Subcutaneous abdominal adipose tissue (tissue), 5 donors: ENCODE results near the gene SIRT2.
"Not testable (repeated sequence)": the region's sequence is repeated elsewhere in the genome, so short reads cannot be mapped to it uniquely, and the experiment has no call there.

Source experiments
- H3K27ac ChIP-seq: one replicate; pipeline ENCODE4 v1.7.0; 2013; ENCODE audit warnings: low read depth, mild to moderate bottlenecking, inconsistent platforms, low read length, moderate library complexity
- H3K27me3 ChIP-seq, 5 donors: one replicate each; pipeline ENCODE4 v1.7.0; 2013; ENCODE audit warnings: low read length in 5 of 5, inconsistent platforms in 1 of 5; ENCODE audit not compliant: control insufficient read depth in 5 of 5, insufficient read depth in 4 of 5
- H3K36me3 ChIP-seq, 5 donors: one replicate each; pipeline ENCODE4 v1.7.0; 2013; ENCODE audit warnings: low read length in 5 of 5; ENCODE audit not compliant: control insufficient read depth in 5 of 5, insufficient read depth in 5 of 5
- H3K4me1 ChIP-seq, 5 donors: one replicate each; pipeline ENCODE4 v1.7.0; 2013; ENCODE audit warnings: low read length in 5 of 5, mild to moderate bottlenecking in 3 of 5, moderate library complexity in 1 of 5; ENCODE audit not compliant: control insufficient read depth in 5 of 5, insufficient read depth in 5 of 5
- H3K4me3 ChIP-seq, 5 donors: one replicate each; pipeline ENCODE4 v1.7.0; 2013; ENCODE audit warnings: low read length in 5 of 5, low read depth in 1 of 5
- H3K9ac ChIP-seq, 5 donors: one replicate each; pipeline ENCODE4 v1.7.0; 2013; ENCODE audit warnings: low read length in 5 of 5, mild to moderate bottlenecking in 4 of 5, moderate library complexity in 3 of 5
- H3K9me3 ChIP-seq, 5 donors: one replicate each; pipeline ENCODE4 v1.7.0; 2013; ENCODE audit warnings: low read length in 5 of 5; ENCODE audit not compliant: control insufficient read depth in 5 of 5
- donor health status: healthy.
- donor health status: healthy.
- donor health status: healthy.
- donor health status: healthy.
- donor health status: healthy.

The SIRT2 gene

DNA sequence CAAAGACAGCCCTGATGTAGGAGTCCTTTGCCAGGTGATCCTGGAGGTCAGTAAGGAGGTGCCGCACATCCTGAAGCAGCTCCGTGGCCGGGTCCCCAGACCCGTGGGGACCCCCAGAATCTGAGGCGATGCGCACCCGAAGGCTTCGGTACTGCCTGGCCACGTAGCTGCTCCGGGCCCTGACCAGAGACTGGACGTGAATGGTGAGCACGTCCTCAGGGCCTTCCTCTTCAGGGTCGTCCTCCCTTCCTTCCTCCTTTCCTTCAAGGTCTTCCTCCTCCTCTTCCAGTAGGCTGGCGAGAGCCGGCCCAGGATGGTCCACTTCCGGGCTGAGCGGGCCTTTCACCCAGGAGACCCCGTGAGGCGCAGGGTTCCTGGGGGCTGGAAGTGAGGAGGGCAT lies 28.8 kb downstream of the SIRT2 start:
- no peaks in the 10 kb centered on the region for H3K27me3 ChIP-seq
- H3K9ac ChIP-seq = no peak overlapping the region
- peaks cover 0 to 23% (median 15%) of the 10 kb centered on the region in 5 donors for H3K4me1 ChIP-seq
- no peaks in the 10 kb centered on the region for H3K9me3 ChIP-seq
- H3K4me3 ChIP-seq = peak overlapping the region in 1 of 5 donors; percentile 70
- no peak overlapping the region for H3K27ac ChIP-seq
- no peaks in the 10 kb centered on the region for H3K36me3 ChIP-seq

GRCh38 chr19:38869836-38870607 lies 29.4 kb downstream of the SIRT2 start:
- H3K9ac ChIP-seq = peak overlapping the region in 4 of 5 donors; percentile 67 to 80 (median 77)
- peaks cover 0 to 28% (median 19%) of the 10 kb centered on the region in 5 donors for H3K4me1 ChIP-seq
- H3K27me3 ChIP-seq = no peaks in the 10 kb centered on the region
- H3K4me3 ChIP-seq = peak overlapping the region; percentile 70 to 79 (median 72)
- no peak overlapping the region for H3K27ac ChIP-seq
- no peaks in the 10 kb centered on the region for H3K36me3 ChIP-seq
- no peaks in the 10 kb centered on the region for H3K9me3 ChIP-seq

- Histone ChIP-seq H3K9me3 (no peaks in the 10 kb centered on the region), H3K4me1 (peaks cover 0 to 36% (median 24%) of the 10 kb centered on the region in 5 donors), H3K27me3 (no peaks in the 10 kb centered on the region), H3K36me3 (no peaks in the 10 kb centered on the region), H3K9ac (peak overlapping the region in 4 of 5 donors; percentile 67 to 80 (median 77)), H3K27ac (no peak overlapping the region), H3K4me3 (peak overlapping the region; percentile 70 to 79 (median 72))
These were observed 30.1 kb downstream of the SIRT2 start for GRCh38 chr19:38869160-38869835.

- no peak overlapping the region for H3K4me3 ChIP-seq
- H3K9me3 ChIP-seq = no peaks in the 10 kb centered on the region
- no peaks in the 10 kb centered on the region for H3K27me3 ChIP-seq
- no peak overlapping the region for H3K27ac ChIP-seq
- H3K36me3 ChIP-seq = no peaks in the 10 kb centered on the region
- no peak overlapping the region for H3K9ac ChIP-seq
- H3K4me1 ChIP-seq = peaks cover 0 to 36% (median 26%) of the 10 kb centered on the region in 5 donors
These were observed 30.9 kb downstream of the SIRT2 start for GRCh38 chr19:38868551-38868950.

- no peak overlapping the region for H3K27ac ChIP-seq
- H3K36me3 ChIP-seq = no peaks in the 10 kb centered on the region
These were observed 32.1 kb downstream of the SIRT2 start for GRCh38 chr19:38867171-38867780.

GRCh38 chr19:38862321-38863059 lies 36.9 kb downstream of the SIRT2 start:
- H3K27me3 ChIP-seq = no peaks in the 10 kb centered on the region
- peaks cover 2 to 31% (median 26%) of the 10 kb centered on the region in 5 donors for H3K4me1 ChIP-seq
- H3K4me3 ChIP-seq = no peak overlapping the region
- no peaks in the 10 kb centered on the region for H3K36me3 ChIP-seq
- H3K9me3 ChIP-seq = no peaks in the 10 kb centered on the region
- no peak overlapping the region for H3K9ac ChIP-seq
- H3K27ac ChIP-seq = peak overlapping the region; percentile 44

More at GRCh38 chr19:38867171-38867780, 32.1 kb downstream of the SIRT2 start:
- H3K9me3 ChIP-seq = no peaks in the 10 kb centered on the region
- peaks cover 2 to 49% (median 35%) of the 10 kb centered on the region in 5 donors for H3K4me1 ChIP-seq
- no peak overlapping the region for H3K4me3 ChIP-seq
- no peaks in the 10 kb centered on the region for H3K27me3 ChIP-seq
- H3K9ac ChIP-seq = no peak overlapping the region

DNA sequence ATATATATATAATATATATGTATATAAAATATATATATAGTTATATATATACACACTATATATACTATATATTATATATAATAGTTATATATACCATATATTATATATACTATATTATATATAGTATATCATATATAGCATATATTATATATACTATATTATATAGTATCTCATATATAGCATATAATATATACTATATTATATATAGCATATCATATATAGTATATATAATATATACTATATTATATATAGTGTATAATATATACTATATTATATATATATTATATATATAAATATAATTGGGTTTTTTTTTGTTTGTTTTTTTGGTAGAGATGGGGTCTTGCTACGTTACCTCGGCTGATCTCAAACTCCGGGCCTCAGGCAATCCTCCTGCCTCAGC lies 38.0 kb downstream of the SIRT2 start:
- H3K4me1 ChIP-seq = peaks cover 2 to 32% (median 29%) of the 10 kb centered on the region in 5 donors
- H3K9ac ChIP-seq = no peak overlapping the region
- no peak overlapping the region for H3K4me3 ChIP-seq
- H3K36me3 ChIP-seq = no peaks in the 10 kb centered on the region
- H3K27me3 ChIP-seq = no peaks in the 10 kb centered on the region
- no peaks in the 10 kb centered on the region for H3K9me3 ChIP-seq
- H3K27ac ChIP-seq = no peak overlapping the region

DNA sequence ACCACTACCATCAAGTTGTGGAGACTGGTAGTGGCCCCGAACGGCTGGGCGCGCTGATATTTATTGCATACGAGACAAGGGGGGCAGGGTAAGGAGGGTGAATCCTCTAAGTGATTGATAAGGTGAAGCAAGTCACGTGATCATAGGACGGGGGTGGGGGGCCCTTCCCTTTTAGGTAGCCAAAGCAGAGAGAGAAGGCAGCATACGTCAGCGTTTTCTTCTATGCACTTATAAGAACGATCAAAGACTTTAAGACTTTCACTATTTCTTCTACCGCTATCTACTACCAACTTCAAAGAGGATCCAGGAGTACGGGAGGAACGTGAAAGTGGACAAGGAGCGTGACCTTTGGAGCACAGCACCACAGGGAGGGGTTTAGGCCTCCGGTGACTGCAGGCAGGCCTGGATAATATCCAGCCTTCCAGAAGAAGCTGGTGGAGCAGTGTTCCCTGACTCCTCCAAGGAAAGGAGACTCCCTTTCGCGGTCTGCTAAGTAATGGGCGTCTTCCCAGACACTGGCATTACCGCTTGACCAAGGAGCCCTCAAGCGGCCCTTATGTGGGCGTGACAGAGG lies 39.7 kb downstream of the SIRT2 start:
- H3K27ac ChIP-seq, H3K9me3 ChIP-seq, H3K36me3 ChIP-seq, H3K9ac ChIP-seq, H3K27me3 ChIP-seq, H3K4me3 ChIP-seq: not testable (repeated sequence)
- peaks cover 2 to 24% (median 23%) of the 10 kb centered on the region in 5 donors for H3K4me1 ChIP-seq

DNA sequence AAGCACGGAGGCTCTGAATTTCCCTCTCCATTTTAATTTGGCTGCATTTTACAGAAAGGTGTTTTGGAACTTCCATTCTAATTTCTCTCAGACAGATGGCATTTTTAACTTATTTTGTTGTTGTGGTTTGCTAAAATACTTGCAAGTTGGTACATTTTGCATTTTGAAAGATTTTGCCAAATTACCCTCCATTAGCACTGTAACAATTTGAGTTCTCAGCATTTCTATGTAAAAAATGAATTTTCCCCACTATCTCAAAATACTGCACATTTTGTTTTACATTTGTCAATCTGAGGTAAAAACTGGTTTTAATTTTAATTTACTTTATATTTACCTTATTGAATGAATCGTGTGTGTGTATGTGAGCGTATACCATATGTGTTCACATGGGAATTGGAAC lies 42.6 kb downstream of the SIRT2 start:
- Histone ChIP-seq H3K36me3 (no peaks in the 10 kb centered on the region), H3K27me3 (no peaks in the 10 kb centered on the region), H3K9ac (no peak overlapping the region), H3K9me3 (no peaks in the 10 kb centered on the region), H3K4me3 (no peak overlapping the region), H3K4me1 (peaks cover 3 to 19% (median 12%) of the 10 kb centered on the region in 5 donors), H3K27ac (no peak overlapping the region)
